Stimulated activated CD4-positive, alpha-beta T cell treated with anti-CD3 and anti-CD28 coated beads, Interleukin-4, amount 100 ng/mL, for 4 hours (primary cell): ENCODE data around the gene ADAT3.
"Not testable (repeated sequence)": the region's sequence is repeated elsewhere in the genome, so short reads cannot be mapped to it uniquely, and the experiment has no call there.

ENCODE experiments used
- DNase-seq, 2 experiments: peaks; one replicate each; pipeline ENCODE4 v3.0.0-alpha.2; 2020

ADAT3 gene

GRCh38 chr19:1884291-1884718 lies 20.9 kb upstream of the ADAT3 start:
- DNase-seq: no peak

- DNase-seq: no peak
Measured at GRCh38 chr19:1884719-1885334, 20.4 kb upstream of the ADAT3 start.

DNA sequence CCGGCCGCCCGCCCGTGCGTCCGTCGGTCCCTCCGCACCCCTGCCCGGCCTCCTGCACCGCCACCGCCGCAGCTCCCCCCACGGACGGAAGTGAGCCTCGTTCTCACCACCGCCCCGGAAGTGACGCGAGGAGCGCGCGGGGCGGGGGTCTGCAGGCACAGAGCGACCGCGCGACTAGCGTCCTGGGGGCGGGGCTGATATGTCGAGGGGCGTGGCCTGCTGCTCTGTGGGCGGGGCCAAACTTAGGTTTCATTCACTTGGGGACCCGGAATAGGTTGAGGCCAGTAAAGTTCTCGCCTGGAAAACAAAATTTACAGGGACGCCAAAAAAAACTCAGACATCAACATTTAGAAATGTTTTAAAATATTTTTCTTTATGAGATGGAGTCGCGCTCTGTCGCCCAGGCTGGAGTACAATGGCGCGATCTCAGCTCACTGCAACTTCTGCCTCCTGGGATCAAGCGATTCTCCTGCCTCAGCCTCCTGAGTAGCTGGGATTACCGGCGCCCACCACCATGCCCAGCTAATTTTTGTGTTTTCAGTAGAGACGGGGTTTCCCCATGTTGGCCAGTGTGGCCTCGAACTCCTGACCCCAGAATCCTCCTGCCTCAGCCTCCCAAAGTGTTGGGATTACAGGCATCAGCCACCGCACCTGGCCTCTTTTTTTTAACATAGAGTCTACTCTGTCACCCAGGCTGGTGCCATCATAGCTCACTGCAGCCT lies 19.6 kb upstream of the ADAT3 start, which contains the start of gene ABHD17A:
Gene ABHD17A (minus strand): TSS at position 99 of the 722 bp plus-strand sequence. CDS start 3,930 bp downstream, outside the sequence.
- DNase-seq: peak; percentile 93 to 96

- DNase-seq: not testable (repeated sequence)
Measured at GRCh38 chr19:1886360-1886759, 18.8 kb upstream of the ADAT3 start.

GRCh38 chr19:1888385-1888784 lies 16.8 kb upstream of the ADAT3 start:
- DNase-seq: no peak

DNA sequence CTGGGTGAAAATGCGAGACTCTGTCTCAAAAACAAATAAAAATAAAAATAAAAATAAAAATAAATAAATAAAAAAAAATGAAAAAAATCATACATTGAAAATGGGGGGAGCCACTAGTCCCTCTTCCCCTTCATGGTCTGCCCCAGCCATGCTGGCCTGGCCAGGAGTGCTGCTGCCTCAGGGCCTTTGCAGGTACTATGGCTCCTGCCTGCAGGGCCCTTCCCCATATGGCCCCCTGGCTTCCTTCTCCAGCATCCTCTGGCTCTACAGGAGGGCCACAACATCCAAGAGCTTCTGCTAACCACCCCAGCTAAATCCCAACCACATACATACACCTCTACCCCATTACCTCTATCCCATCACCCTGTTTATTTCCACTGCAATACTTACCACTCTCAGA lies 15.3 kb upstream of the ADAT3 start:
- DNase-seq: no peak

DNA sequence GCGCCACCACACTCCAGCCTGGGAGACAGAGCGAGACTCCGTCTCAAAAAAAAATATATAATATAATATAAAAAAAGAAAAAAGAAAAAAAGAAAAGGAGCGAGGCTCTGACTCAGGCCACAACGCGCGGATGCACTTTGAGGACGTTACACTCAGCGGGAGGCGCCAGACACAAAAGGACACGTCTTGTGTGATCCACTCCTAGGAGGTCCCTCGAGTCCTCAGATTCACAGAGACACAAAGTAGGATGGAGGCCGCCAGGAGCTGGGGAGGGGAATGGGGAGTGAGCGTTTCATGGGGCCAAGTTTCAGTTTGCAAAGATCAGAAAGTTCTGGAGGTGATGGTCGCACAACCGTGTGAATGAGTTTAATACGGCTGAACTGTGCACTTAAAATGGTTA lies 11.4 kb upstream of the ADAT3 start:
- DNase-seq: no peak

DNA sequence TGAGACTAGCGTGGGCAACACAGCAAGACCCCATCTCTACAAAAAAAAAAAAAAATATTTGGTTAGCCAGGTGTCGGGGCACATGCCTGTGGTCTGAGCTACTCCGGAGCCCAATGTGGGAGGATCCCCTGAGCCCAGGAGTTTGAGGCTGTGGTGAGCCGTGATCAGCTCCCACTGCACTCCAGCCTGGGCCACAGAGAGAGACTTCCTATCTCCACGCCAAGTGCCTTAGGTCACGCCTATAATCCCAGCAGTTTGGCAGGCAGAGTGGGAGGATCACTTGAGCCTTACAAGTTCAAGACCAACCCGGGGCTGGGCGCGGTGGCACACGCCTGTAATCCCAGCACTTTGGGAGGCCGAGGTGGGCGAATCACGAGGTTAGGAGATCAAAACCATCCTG lies 8.7 kb upstream of the ADAT3 start:
- DNase-seq: no peak

- no peak for DNase-seq
Measured at GRCh38 chr19:1901940-1902404, 3.2 kb upstream of the ADAT3 start.

- DNase-seq: no peak
Measured at GRCh38 chr19:1902923-1903322, 2.3 kb upstream of the ADAT3 start.

DNA sequence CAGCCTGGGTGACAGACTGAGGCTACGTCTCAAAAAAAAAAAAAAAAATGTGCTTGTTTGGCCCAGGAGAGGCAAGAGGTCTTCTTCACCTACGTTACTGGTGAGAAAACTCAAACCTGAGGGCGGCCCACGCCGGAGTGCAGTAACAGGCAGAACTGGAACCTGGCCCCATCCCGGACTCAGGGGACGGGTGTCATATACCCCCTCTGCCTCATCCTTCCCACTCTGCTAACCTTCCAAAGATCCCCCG lies 414 bp upstream of the ADAT3 start:
- no peak for DNase-seq

- DNase-seq: no peak
Measured at GRCh38 chr19:1905863-1906375, 720 bp downstream of the ADAT3 start.

DNA sequence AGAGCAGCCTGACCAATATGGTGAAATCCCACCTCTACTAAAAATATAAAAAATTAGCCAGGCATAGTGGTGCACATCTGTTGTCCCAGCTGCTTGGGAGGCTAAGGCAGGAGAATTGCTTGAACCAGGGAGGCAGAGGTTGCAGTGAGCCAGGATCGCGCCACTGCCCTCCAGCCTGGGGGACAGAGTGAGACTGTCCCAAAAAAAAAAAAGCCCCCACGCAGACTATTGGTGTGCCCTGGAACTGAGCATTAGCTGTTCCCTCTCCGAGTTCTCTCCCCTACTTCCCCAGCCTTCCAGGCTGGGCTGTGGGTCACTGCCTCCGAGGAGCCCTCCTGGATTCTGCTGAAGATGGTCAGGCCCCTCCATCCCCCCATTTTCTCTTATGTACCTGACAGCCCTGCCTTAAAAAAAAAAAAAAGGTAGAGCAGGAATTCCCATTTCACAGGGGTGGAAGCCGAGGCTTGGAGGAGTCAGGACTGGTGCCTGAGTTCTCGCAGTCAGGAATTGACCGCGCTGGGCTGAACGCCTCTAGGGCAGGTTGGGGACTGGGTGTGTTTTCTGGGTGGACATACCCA lies 1.9 kb downstream of the ADAT3 start:
- no peak for DNase-seq

DNA sequence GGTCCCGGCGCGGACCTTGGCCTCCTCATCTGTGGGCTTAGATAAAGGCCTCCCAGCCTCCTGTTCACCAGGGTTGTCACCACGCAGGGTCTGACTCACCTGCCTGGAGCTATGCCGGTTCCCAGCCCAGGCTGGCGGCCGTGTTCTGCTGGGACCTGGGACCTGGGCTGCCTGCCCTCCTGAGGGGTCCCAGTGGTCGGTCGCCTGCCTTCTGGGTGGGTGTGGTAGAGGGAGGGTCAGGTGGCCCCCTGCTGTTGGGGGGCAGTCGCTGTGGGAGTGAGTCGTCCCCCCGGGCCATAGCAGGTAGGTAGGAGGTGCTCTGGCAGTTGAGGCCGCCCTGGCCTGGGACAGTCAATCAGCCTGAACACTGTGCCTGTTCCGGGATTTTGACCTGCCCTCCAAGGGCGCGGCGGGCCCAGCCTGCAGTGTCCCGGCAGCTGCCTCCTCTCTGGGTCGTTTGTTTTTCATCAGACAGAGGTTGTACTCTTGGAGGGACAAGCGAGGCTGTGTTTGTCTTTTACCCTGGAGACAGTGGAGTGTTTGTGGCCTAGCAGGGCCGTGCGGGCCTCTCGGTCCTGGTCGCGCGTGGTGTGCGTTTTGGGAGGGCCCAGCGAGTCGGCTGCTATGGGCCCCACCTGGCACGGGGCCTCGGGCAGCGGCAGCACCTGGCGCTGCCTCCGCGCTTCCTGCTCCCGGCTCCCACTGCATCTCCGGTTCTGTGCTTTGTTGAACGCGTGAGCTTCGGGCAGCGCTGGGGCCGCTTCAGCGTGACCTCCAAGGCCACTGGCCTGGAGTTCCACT lies 2.6 kb downstream of the ADAT3 start:
- no peak for DNase-seq

- no peak for DNase-seq
Measured at GRCh38 chr19:1908364-1908678, 3.1 kb downstream of the ADAT3 start.

DNA sequence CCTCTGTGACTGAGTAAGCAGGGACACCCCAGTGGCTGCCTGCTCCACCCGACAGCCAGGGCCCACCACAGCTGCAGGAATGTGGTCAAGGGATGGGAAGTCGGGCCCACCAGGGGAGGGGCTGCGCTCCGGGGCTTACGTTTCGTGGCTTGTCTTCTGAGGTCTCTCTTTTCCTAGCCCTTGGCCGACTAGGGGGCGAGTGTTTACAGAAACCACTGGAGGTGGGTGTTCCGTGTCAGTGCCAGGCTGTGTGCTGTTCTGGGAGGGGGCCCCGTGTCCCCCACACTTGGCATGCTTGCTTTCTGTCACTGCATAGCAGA lies 4.5 kb downstream of the ADAT3 start:
- no peak for DNase-seq

- DNase-seq: no peak
Measured at GRCh38 chr19:1910177-1910576, 5.0 kb downstream of the ADAT3 start.

GRCh38 chr19:1911098-1911497 lies 5.9 kb downstream of the ADAT3 start:
- DNase-seq: no peak

DNA sequence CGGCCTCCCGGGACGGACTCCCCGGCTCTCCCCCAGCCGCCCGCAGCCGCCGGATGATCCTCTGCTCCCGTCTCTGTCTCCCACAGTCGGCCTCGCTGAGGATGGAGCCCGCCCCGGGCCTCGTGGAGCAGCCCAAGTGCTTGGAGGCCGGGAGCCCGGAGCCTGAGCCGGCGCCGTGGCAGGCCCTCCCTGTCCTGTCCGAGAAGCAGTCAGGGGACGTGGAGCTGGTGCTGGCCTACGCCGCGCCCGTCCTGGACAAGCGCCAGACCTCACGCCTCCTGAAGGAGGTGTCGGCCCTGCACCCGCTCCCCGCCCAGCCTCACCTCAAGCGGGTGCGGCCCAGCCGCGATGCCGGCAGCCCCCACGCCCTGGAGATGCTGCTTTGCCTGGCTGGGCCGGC lies 6.8 kb downstream of the ADAT3 start:
- no peak for DNase-seq

DNA sequence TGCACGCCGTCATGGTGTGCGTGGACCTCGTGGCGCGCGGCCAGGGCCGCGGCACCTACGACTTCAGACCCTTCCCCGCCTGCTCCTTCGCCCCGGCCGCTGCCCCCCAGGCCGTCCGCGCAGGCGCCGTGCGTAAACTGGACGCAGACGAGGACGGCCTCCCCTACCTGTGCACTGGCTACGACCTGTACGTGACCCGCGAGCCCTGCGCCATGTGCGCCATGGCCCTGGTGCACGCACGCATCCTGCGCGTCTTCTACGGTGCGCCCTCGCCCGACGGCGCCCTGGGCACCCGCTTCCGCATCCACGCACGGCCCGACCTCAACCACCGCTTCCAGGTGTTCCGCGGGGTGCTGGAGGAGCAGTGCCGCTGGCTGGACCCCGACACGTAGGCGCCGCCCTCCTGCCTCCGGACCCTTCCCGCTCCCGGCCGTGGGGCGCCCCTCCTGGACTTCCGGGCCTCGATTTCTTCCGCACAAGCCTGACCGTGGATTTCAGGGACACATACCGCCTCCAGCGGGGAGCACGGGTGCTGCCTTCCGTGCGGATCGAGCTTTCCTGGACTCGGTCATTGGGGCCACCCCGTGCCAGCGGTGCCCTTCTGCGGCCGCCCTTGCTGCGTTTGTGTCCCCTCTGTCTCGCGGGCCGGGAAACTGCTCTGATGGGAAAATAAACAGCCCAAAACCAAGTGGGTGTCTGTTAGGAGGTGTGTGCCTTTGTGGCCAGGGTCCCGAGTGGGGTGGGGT lies 7.7 kb downstream of the ADAT3 start:
- DNase-seq: no peak

- DNase-seq: no peak
Measured at GRCh38 chr19:1913781-1914577, 8.8 kb downstream of the ADAT3 start.

GRCh38 chr19:1914826-1915341 lies 9.7 kb downstream of the ADAT3 start:
- no peak for DNase-seq
